Right lobe of liver (tissue), 6 donors: ENCODE results near the gene SEZ6L. TPM values are rescaled to one million over a fixed set of nuclear protein-coding genes. Genes with fewer than 3 reads are reported as not detected.

Experiments
- ATAC-seq, 4 donors: fragments of 200-7000 bp; cut with Tn5 transposase; one replicate each; pipeline ENCODE4 v1.9.1; 2020; ENCODE audit warnings: mild to moderate bottlenecking in 4 of 4, moderate library complexity in 4 of 4
- DNase-seq, 3 donors: peaks; one replicate each; pipeline ENCODE4 v3.0.0-alpha.2; 2020
- H3K27ac ChIP-seq, 3 donors: fragments of 200-600 bp; one replicate each; pipeline ENCODE4 v1.8.0; 2022
- H3K27me3 ChIP-seq, 2 donors: fragments of 200-600 bp; one replicate each; pipeline ENCODE4 v1.8.0; 2022
- H3K36me3 ChIP-seq, 4 donors: fragments of 200-600 bp; sonication (generic) in 1 of 4; one replicate each; pipeline versions ENCODE4 v1.5.1 to v1.8.0; 2017 to 2022; ENCODE audit warnings: control low read depth in 1 of 4
- H3K4me1 ChIP-seq, 4 donors: fragments of 200-600 bp; sonication (generic) in 1 of 4; one replicate each; pipeline versions ENCODE4 v1.5.1 to v1.8.0; 2017 to 2022; ENCODE audit warnings: control low read depth in 1 of 4
- H3K4me3 ChIP-seq, 3 donors: fragments of 200-600 bp; one replicate each; pipeline ENCODE4 v1.8.0; 2022
- H3K9me3 ChIP-seq, 4 donors: fragments of 200-600 bp; sonication (generic) in 1 of 4; one replicate each; pipeline versions ENCODE4 v1.5.1 to v1.8.0; 2017 to 2022; ENCODE audit warnings: control low read depth in 1 of 4
- POLR2A ChIP-seq: fragments of 450-650 bp; IDR thresholded peaks from one replicate; pipeline ENCODE4 v1.6.1; 2017; ENCODE audit warnings: antibody characterized with exemption, mild to moderate bottlenecking
- WGBS: methylation state at CpG from one replicate; pipeline ENCODE4 v1.1.6; 2018; ENCODE audit warnings: low coverage, low lambda C conversion rate; ENCODE audit not compliant: insufficient coverage; ENCODE audit errors: missing lambda C conversion rate; 5-methylcytosine and 5-hydroxymethylcytosine counted together
- intact Hi-C, 2 donors: fragments of 100-400 bp; cut with DNase I; formaldehyde crosslinking; loops; one replicate each; pipeline versions ENCODE4 v1.11.2 to v1.14.1; 2022
- total RNA-seq, 6 experiments: library from RNA; depleted of rRNA in 2 of 6; stranded (reverse); fragments of >200 nt in 2 of 6; fragmentation: NEBNext Ultra II Directional in 3 of 6; extraction: Animal tissue kit (Norgen Biotek cat#: 25700) in 3 of 6; gene quantifications; one replicate each; pipeline versions ENCODE4 v1.1.0 to v1.2.4, GENCODE V29; 2016 to 2023
- TF ChIP-seq, protein P1 (sequence below), 4 donors: fragments of 200-600 bp in 3 of 4; fragments of 450-650 bp in 1 of 4; IDR thresholded peaks; one replicate each; pipeline versions ENCODE4 v1.5.1 to v1.8.0; 2016 to 2022; ENCODE audit warnings: antibody characterized with exemption in 4 of 4, mild to moderate bottlenecking in 2 of 4
- donor health status: DM: no; HTN: yes; CAD: no.
- donor health status: DM: no; HTN: no; CAD: no.
- donor health status: DM: no; HTN: no; CAD: no.
- donor health status: DM: no; HTN: yes; CAD: no.
- donor health status: DM: no; HTN: yes; CAD: no.

Gene SEZ6L
- total RNA-seq, 6 experiments from 2014 or later = 0.13 TPM; not detected in 5

DNA sequence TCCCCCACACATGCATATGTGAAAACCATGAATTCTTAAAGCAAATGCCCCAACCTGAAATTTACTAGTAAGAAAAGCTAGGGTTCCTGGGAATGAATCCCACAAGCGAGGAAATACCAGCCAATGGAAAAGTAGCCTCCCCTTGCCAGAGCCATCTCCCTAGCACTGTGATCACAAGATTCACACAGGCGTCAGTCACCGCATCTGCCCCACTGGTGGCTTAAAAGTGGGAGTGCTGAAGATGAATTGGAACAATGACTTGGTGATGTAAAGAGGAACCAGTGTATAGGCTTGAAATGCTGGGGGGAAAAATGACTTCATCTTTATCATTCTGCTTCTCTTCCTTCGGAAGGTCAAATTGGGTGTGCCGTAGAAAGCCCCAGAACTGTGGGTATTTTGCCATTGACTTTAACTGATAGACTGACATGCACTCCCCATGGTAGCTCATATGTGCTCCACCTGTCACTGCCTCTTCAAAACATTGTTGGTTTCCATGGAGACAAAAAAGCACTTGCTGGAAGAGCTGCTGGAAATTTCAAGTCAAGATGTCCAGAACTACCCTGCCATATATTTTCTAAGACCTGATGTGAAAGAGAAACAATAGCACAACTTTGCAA, 240.6 kb downstream of the SEZ6L start:
- no peak overlapping the region for H3K27ac ChIP-seq
- no peak overlapping the region for H3K4me3 ChIP-seq
- 38% methylated on average over 4 of the region's 5 CpGs for WGBS
- intact Hi-C loops = no loop called here
- no peaks in the 10 kb centered on the region for H3K36me3 ChIP-seq
- H3K4me1 ChIP-seq = no peaks in the 10 kb centered on the region
- no peaks in the 10 kb centered on the region for H3K9me3 ChIP-seq
- ATAC-seq = no peak
- no peaks in the 10 kb centered on the region for H3K27me3 ChIP-seq
- TF ChIP-seq POLR2A = no peak
- TF ChIP-seq, protein P1, sequence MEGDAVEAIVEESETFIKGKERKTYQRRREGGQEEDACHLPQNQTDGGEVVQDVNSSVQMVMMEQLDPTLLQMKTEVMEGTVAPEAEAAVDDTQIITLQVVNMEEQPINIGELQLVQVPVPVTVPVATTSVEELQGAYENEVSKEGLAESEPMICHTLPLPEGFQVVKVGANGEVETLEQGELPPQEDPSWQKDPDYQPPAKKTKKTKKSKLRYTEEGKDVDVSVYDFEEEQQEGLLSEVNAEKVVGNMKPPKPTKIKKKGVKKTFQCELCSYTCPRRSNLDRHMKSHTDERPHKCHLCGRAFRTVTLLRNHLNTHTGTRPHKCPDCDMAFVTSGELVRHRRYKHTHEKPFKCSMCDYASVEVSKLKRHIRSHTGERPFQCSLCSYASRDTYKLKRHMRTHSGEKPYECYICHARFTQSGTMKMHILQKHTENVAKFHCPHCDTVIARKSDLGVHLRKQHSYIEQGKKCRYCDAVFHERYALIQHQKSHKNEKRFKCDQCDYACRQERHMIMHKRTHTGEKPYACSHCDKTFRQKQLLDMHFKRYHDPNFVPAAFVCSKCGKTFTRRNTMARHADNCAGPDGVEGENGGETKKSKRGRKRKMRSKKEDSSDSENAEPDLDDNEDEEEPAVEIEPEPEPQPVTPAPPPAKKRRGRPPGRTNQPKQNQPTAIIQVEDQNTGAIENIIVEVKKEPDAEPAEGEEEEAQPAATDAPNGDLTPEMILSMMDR (IDR thresholded peaks at IDR 0.05) = no peak
- no peak for DNase-seq

DNA sequence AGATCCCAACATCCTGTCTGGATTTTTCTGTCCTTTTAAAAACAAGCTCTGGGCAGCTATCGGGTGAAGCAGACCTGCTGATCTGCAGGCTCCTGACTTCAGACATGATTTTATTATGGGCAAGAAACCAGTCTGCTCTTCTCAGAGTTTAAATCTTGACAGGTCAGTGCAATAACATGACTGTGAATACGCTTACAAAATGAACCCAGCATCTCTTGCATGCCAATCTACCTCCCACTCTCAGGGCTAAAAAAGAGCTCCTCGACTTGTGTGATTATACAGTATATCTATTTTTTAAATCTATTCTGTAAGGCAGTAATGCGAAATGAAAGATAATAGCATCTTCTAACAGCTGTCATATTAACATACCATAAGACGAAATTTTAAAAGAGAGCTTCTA, 241.1 kb downstream of the SEZ6L start:
- Histone ChIP-seq H3K27ac (no peak overlapping the region), H3K4me1 (no peaks in the 10 kb centered on the region), H3K27me3 (no peaks in the 10 kb centered on the region), H3K4me3 (no peak overlapping the region), H3K36me3 (no peaks in the 10 kb centered on the region), H3K9me3 (no peaks in the 10 kb centered on the region)
- no peak for TF ChIP-seq POLR2A
- TF ChIP-seq, protein P1 (IDR thresholded peaks at IDR 0.05) = no peak
- intact Hi-C loops = no loop called here
- ATAC-seq (no peak), DNase-seq (no peak)
- 31% methylated on average over 5 of the region's 5 CpGs for WGBS

DNA sequence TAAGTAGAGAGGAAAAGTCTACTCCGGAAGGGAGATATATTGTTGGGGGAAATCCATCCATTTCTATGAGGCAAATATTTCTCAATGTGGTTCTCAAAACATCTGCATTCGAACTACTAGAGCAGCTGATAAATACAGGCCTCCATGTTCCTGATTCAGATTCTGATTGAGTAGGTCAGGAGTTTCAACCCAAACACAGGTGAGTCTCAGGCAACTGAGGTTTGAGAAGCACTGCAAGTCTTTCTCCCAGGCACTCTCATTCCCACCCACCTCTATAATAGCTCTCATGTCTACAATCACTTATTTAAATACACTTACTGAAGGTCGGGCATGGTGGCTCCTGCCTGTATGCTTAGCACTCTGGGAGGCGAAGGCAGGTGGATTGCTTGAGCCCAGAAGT, 245.1 kb downstream of the SEZ6L start:
- no peak for ATAC-seq
- Histone ChIP-seq H3K27me3 (no peaks in the 10 kb centered on the region), H3K4me3 (no peak overlapping the region), H3K9me3 (no peaks in the 10 kb centered on the region), H3K4me1 (no peaks in the 10 kb centered on the region), H3K27ac (no peak overlapping the region), H3K36me3 (no peaks in the 10 kb centered on the region)
- WGBS = 49% methylated on average over 4 of the region's 4 CpGs
- TF ChIP-seq, protein P1 (IDR thresholded peaks at IDR 0.05) = no peak
- no peak for TF ChIP-seq POLR2A
- no peak for DNase-seq
- intact Hi-C loops = no loop called here

DNA sequence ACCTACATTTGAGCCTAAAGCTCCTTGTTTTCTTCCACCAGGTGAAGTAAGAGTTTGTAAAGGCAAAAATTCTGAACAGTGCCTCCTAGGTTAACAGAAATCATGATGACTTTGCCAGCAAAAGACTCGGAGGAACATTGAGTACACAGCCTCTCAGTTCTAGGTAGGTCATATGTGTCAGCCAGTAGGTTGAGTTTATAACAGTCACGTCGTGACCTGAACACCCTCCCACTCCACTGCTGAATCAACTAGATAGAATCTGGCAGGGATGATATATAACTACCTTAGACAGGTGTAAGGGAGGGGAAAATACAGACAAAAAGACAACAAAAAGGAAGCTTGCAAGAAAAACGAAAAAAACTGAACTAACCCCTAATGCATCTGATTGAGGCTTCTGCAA, 247.0 kb downstream of the SEZ6L start:
- DNase-seq (no peak), ATAC-seq (no peak)
- Histone ChIP-seq H3K4me3 (no peak overlapping the region), H3K27me3 (no peaks in the 10 kb centered on the region), H3K4me1 (no peaks in the 10 kb centered on the region), H3K36me3 (no peaks in the 10 kb centered on the region), H3K9me3 (no peaks in the 10 kb centered on the region), H3K27ac (no peak overlapping the region)
- intact Hi-C loops = no loop called here
- TF ChIP-seq, protein P1 (IDR thresholded peaks at IDR 0.05) = no peak
- TF ChIP-seq POLR2A = no peak
- 28% methylated on average over 4 of the region's 4 CpGs for WGBS
